KMS-11 (cell line): Measurements from ENCODE around the gene FANCC.

Experiments
- H2AFZ ChIP-seq: fragments of 200-600 bp; sonication (generic); 2 replicates; pipeline ENCODE4 v1.6.1; 2016; ENCODE audit warnings: antibody characterized with exemption, mixed run types, low read depth
- H3K27ac ChIP-seq: fragments of 200-600 bp; sonication (generic); 2 replicates; pipeline ENCODE4 v1.6.1; 2016; ENCODE audit warnings: mild to moderate bottlenecking, mixed run types
- H3K27me3 ChIP-seq: fragments of 200-600 bp; sonication (generic); 2 replicates; pipeline ENCODE4 v1.6.1; 2017; ENCODE audit warnings: mild to moderate bottlenecking, low read depth, mixed run types, moderate library complexity; ENCODE audit not compliant: insufficient read depth
- H3K36me3 ChIP-seq: fragments of 200-600 bp; sonication (generic); 2 replicates; pipeline ENCODE4 v1.6.1; 2017; ENCODE audit warnings: mild to moderate bottlenecking, mixed run types; ENCODE audit not compliant: insufficient read depth
- H3K4me1 ChIP-seq: fragments of 200-600 bp; sonication (generic); 2 replicates; pipeline ENCODE4 v1.6.1; 2016; ENCODE audit warnings: mild to moderate bottlenecking, low read depth, mixed run types; ENCODE audit not compliant: poor library complexity, severe bottlenecking
- H3K4me2 ChIP-seq: fragments of 200-600 bp; sonication (generic); 2 replicates; pipeline ENCODE4 v1.7.0; 2016; ENCODE audit warnings: mild to moderate bottlenecking, mixed run types
- H3K4me3 ChIP-seq: fragments of 200-600 bp; sonication (generic); IDR thresholded peaks from 2 replicates; pipeline ENCODE4 v1.6.1; 2017; ENCODE audit warnings: low read depth, low read length, mixed read lengths; ENCODE audit not compliant: insufficient read depth
- H3K79me2 ChIP-seq: fragments of 200-600 bp; sonication (generic); 2 replicates; pipeline ENCODE4 v1.6.1; 2016; ENCODE audit warnings: low read depth, mixed run types; ENCODE audit not compliant: insufficient read depth
- H3K9ac ChIP-seq: fragments of 200-600 bp; sonication (generic); 2 replicates; pipeline ENCODE4 v1.6.1; 2016; ENCODE audit warnings: mild to moderate bottlenecking, mixed run types
- H4K20me1 ChIP-seq: fragments of 200-600 bp; sonication (generic); 2 replicates; pipeline ENCODE4 v1.6.1; 2016; ENCODE audit warnings: mild to moderate bottlenecking, mixed run types; ENCODE audit not compliant: insufficient read depth
- TF ChIP-seq, protein P1 (sequence below): fragments of 200-600 bp; sonication (generic); conservative IDR thresholded peaks from 2 replicates; pipeline ENCODE4 v1.6.1; 2017; ENCODE audit warnings: low read depth, mild to moderate bottlenecking, antibody characterized with exemption, low read length, moderate library complexity, mixed read lengths

FANCC gene

GRCh38 chr9:95107001-95107749, 210.3 kb downstream of the FANCC start:
- H4K20me1 ChIP-seq = no peaks in the 10 kb centered on the region
- H3K4me3 ChIP-seq = no peak overlapping the region
- H2AFZ ChIP-seq = no peak overlapping the region
- TF ChIP-seq, protein P1, sequence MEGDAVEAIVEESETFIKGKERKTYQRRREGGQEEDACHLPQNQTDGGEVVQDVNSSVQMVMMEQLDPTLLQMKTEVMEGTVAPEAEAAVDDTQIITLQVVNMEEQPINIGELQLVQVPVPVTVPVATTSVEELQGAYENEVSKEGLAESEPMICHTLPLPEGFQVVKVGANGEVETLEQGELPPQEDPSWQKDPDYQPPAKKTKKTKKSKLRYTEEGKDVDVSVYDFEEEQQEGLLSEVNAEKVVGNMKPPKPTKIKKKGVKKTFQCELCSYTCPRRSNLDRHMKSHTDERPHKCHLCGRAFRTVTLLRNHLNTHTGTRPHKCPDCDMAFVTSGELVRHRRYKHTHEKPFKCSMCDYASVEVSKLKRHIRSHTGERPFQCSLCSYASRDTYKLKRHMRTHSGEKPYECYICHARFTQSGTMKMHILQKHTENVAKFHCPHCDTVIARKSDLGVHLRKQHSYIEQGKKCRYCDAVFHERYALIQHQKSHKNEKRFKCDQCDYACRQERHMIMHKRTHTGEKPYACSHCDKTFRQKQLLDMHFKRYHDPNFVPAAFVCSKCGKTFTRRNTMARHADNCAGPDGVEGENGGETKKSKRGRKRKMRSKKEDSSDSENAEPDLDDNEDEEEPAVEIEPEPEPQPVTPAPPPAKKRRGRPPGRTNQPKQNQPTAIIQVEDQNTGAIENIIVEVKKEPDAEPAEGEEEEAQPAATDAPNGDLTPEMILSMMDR = no peak
- no peaks in the 10 kb centered on the region for H3K4me1 ChIP-seq
- no peak overlapping the region for H3K9ac ChIP-seq
- H3K36me3 ChIP-seq = no peaks in the 10 kb centered on the region
- H3K4me2 ChIP-seq = no peak overlapping the region
- no peaks in the 10 kb centered on the region for H3K79me2 ChIP-seq
- no peaks in the 10 kb centered on the region for H3K27me3 ChIP-seq
- H3K27ac ChIP-seq = no peak overlapping the region

DNA sequence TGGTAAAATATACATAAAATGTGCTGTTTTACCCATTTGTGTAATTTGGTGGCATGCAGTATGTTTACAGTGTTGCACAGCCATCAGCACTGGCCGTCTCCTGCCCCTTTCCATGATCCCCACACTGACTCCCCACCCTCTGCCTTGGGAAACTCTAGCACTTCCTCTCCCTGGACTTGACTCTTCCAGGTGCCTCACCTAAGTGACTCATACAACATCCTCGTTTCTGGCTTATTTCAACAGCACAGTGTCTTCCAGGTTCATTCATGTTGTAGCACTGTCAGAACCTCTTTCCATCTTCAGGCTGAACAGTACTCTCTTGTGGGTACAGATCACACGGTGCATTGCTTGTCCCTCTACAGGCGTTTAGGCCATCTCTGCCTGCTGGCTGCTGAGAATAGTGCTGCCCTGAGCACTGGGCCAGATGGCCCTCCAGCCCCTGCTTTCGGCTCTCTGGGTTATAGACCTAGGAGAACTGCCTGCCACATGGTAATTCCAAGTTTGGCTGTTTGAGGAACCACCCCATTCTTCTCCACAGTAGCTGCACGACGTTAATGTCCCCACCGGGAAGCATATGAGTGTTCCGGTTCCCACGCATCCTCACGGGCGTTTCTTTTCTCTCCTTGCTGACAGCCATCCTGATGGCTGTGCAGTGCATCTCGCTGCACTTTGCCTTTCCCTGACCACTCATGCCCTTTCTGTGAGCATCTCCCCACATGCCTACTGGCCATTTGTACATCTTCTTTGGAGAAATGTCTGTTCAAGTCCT, 211.8 kb downstream of the FANCC start:
- Histone ChIP-seq H3K4me1 (no peaks in the 10 kb centered on the region), H3K4me3 (no peak overlapping the region), H3K4me2 (no peak overlapping the region), H3K27me3 (no peaks in the 10 kb centered on the region), H3K79me2 (no peaks in the 10 kb centered on the region), H4K20me1 (no peaks in the 10 kb centered on the region), H2AFZ (no peak overlapping the region), H3K9ac (no peak overlapping the region), H3K27ac (no peak overlapping the region), H3K36me3 (no peaks in the 10 kb centered on the region)
- TF ChIP-seq, protein P1 = no peak

DNA sequence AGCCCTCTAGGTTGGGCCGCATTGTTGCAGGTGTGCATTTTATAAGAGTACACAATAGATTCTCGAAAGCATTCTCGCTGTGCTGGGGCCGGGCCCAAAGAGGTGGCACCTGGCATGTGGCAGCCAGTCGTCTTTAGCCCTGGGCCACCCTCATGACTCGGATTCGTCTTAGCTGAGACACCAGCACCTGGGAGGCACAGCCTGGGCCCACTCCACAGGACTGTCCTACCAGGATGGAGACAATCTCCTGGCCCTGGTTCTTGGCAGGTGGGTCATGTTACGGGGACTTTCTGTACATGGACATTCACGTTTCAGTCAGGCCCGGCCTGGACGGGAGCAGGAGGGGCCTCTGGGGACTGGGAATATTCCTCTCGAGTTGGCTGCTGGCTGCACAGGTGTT, 212.5 kb downstream of the FANCC start:
- no peak overlapping the region for H3K4me3 ChIP-seq
- no peak overlapping the region for H3K4me2 ChIP-seq
- H3K36me3 ChIP-seq = no peaks in the 10 kb centered on the region
- no peaks in the 10 kb centered on the region for H4K20me1 ChIP-seq
- TF ChIP-seq, protein P1 = no peak
- no peak overlapping the region for H3K9ac ChIP-seq
- no peaks in the 10 kb centered on the region for H3K4me1 ChIP-seq
- H3K79me2 ChIP-seq = no peaks in the 10 kb centered on the region
- no peak overlapping the region for H2AFZ ChIP-seq
- H3K27ac ChIP-seq = no peak overlapping the region
- H3K27me3 ChIP-seq = no peaks in the 10 kb centered on the region

DNA sequence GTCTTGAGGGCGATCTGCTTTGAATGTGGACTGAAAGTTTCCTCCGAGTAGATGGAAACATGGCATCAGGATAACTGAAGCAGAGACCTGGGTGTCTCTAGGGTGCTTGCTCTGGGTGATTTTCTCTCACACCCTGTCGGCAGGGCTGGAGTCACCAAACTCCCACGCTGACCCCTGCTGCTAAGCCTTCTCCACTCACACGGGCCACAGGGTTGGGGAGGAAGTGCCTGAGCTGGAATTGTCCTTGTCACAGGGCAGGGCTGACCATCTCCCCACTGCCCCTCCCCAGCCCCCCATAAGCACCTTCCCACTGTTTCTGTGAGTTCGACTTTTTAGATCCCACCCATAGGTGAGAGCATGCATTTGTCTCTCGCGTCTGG, 212.9 kb downstream of the FANCC start:
- Histone ChIP-seq H4K20me1 (no peaks in the 10 kb centered on the region), H3K27me3 (no peaks in the 10 kb centered on the region), H3K79me2 (no peaks in the 10 kb centered on the region), H3K27ac (no peak overlapping the region), H3K4me2 (no peak overlapping the region), H3K36me3 (no peaks in the 10 kb centered on the region), H3K4me1 (no peaks in the 10 kb centered on the region), H3K4me3 (no peak overlapping the region), H3K9ac (no peak overlapping the region), H2AFZ (no peak overlapping the region)
- TF ChIP-seq, protein P1 = no peak
